ENCODE measurements around the gene SLCO3A1.

Gene SLCO3A1

GRCh38 chr15:92128788-92129187 is 275.3 kb downstream of the SLCO3A1 start:
- DNase-seq (ENCODE audit: low spot score), result no peak

DNA sequence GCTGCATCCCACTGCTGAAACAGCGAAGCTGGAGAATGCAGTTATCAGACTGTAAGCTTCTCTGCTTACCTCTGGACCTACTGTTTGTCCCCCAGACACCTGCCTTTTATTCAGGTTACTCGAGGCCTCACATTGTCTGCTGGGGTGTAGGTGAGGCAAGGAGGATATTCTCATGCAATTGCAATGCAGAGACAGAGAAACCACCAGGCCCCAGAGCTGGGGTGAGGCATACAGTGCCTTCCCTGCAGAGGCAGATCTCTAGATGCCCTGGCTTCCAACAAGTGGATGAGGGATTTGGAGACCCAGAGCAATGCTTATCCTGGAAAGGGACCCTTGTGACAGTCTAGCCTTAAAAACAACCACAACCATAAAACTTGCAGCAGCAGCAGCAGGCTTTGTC is 276.7 kb downstream of the SLCO3A1 start:
- DNase-seq (ENCODE audit: low spot score), result no peak

DNA sequence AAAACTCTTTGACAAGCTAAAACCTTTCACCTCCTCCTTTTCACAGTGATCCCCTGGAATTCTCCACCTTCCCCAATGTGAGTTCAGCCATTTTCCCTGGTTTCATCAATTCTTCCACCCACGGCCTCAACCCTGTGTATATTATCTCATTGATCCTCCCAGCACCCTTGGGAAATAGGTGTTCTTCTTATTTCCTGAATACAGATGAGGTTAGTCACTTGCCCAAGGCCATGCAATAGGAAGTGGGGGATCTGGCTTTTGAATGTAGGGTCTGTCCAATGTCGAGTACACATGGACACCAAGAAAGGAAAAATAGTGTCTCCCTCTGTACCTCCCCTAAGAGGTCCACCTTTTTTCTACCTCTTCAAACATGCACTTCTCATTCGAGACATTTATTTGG is 277.4 kb downstream of the SLCO3A1 start:
- no peak for DNase-seq (ENCODE audit: low spot score)

DNA sequence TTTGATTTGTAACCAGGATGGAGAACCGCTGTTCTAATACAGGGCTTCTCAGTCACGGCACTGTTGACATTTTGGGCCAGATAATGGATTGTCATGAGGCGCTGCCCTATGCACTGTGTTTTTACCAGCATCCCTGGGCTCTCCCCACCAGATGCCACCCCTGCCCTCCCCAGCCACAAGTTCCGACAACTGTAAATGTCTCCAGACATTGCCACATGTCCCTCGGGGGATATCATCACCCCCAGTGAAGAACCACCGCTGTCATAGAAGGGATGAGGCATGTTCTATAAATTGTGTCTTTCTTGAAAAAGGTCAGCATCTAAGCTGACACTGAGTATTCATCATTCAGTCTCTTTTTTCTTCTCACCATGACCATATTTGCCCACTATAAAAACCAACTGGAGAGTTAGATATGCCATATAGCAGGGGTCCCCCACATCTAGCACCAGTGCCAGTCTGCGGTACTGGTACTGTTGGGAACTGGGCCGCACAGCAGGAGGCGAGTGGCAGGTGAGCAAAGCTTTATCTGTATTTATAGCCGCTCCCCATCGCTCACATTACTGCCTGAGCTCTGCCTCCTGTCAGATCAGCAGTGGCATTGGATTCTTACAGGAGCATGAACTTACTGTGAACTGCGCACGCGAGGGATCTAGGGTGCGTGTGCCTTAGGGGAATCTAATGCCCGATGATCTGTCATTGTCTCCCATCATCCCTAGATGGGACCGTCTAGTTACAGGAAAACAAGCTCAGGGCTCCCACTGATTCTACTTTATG is 279.7 kb downstream of the SLCO3A1 start:
- DNase-seq (ENCODE audit: low spot score), result no peak

DNA sequence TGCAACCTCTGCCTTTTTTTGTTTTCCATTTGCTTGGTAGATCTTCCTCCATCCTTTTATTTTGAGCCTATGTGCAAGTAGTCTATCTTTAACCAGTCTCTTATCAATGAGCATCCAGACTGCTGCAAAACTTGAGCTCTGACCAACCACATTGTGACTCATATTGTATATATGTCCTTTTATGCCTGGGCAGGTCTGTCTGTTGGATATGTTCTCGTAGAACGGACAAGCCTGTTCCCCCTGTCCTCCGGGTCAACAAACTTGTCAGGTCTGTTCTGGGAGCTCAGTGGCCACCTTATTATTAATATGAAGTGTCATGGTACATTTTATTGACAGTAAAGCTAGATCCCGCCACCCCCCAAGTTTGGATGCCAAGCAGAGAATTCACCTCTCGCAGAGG is 287.3 kb downstream of the SLCO3A1 start:
- DNase-seq (ENCODE audit: low spot score), result peak; percentile 38

- DNase-seq (ENCODE audit: low spot score), result no peak
These were observed 288.1 kb downstream of the SLCO3A1 start for GRCh38 chr15:92141607-92142006.

DNA sequence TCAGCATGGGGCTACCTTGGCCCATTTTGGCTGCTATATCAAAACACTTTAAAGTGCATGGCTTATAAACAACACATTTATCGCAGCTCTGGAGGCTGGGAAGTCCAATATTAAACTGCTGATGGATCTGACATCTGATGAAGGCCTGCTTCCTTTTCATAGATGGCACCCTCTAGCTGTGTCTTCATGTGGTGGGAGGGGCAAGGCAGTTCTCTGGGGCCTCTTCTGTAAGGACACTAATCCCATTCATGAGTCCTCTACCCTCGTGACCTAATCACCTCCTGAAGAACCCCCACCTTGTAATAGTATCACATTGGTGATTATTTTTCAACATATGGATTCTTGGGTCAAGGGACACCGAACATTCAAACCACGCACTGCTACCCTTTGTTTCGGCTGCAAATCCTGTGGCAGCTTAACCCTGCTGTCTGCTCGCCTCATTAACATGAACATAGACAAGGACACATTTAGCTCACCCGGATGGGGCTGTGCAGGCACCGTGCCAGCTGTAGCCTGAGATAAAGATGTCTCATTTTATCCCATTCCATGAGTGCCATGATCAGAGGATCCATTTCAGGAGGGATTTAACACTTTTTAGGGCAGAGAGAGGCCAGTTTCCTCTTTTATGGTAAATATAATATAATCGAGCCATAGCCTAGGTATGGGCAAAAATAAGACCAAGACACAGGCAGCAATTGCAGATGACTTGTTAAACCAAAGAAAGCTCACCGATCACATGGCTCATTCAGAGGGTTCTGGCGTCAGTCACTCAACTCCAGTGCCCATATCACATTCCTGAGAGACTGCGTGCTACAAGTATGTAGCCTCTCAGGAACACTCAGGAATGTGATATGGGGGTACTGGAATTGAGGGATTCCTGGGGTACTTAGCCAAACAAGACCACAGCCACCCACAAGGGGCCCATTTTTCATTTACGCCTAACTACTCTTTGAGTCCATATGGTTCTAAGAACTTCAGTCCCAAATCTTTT is 289.0 kb downstream of the SLCO3A1 start:
- no peak for DNase-seq (ENCODE audit: low spot score)

- no peak for DNase-seq (ENCODE audit: low spot score)
These were observed 290.3 kb downstream of the SLCO3A1 start for GRCh38 chr15:92143765-92144164.

DNA sequence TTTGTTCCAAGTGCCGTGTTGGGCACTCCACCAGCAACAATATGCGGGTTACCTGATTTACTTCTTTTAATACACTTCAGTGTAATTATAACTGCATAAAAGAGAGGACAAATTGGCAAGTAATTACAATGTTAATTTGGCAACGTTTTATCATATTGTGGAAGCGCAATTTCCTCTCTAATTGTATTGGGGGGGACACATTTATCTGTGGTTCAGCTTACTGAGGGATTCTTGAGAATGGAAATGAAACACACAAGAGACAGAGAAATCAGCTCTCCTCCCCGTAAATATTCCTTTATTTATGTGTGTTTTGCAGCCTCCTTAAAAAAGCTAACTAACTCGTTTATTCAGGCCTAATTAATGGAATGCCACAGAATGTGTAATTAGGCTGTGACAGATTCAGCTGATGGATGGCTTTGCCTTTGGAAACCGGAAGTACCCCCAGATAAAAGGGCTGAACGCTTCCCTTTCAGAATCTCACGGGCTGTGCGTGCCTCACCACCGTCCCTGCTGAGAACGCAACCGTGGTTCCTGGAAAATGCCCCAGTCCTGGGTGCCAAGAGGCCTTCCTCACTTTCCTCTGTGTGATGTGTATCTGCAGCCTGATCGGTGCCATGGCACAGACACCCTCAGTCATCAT is 293.1 kb downstream of the SLCO3A1 start:
- DNase-seq (ENCODE audit: low spot score), result no peak

GRCh38 chr15:92149029-92149428 is 295.5 kb downstream of the SLCO3A1 start:
- no peak for DNase-seq (ENCODE audit: low spot score)

DNA sequence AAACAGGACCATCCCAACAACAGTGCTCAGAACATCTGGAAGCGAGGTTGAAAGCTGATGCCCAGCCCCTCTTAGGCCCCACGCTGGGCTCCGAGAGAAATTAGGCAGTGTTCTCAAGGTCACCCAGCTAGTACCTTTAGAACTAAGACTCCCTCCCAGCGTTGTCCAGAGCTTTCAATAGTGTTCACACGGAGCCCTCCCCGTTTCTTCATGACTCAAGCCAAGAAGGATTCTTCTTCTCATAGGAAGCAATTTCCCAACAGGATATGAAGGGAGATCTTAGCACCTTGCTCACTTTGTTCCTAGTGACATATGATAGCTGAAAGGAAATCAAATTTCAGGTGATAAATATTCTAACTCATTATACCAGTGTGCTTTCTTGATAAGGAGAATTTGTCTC is 296.0 kb downstream of the SLCO3A1 start:
- no peak for DNase-seq (ENCODE audit: low spot score)

DNA sequence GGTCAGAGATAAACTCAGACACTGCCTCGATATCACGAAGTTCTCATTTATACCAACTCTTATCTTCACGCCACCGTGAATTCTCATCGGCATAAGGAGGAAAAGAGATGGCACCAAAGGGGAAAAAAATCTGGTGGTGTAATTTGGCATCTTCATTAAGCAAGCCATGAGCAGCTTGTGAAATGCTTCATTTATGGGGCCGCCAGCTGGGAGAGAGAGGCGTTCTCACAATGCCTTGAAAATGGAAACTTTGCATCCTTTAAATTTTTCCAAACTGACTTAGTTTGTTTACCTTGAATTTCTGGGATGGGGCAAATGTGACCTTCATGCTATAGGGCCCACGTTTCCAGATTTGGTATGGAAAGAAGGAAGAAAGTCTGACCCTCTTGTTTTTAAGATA is 297.7 kb downstream of the SLCO3A1 start:
- DNase-seq (ENCODE audit: low spot score), result no peak

GRCh38 chr15:92151741-92152140 is 298.2 kb downstream of the SLCO3A1 start:
- no peak for DNase-seq (ENCODE audit: low spot score)

DNA sequence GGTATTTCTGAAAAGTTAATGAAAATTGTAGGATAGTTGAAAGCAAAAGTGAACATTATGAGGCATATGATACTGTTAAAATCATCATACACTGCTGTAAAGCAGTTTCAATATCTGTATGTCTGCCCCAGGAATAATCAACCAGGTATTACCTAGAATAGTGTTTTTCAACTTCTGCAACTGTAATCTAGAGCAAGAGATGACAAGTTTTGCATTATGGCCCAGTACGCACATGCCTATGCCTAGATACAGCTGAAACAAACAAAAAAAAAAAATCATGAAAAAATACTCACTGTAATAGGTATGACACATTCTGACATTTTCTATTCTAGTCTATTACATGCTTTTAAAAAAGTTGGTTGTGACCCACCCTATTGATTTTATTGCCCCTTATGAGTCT is 299.5 kb downstream of the SLCO3A1 start:
- DNase-seq (ENCODE audit: low spot score), result no peak

DNA sequence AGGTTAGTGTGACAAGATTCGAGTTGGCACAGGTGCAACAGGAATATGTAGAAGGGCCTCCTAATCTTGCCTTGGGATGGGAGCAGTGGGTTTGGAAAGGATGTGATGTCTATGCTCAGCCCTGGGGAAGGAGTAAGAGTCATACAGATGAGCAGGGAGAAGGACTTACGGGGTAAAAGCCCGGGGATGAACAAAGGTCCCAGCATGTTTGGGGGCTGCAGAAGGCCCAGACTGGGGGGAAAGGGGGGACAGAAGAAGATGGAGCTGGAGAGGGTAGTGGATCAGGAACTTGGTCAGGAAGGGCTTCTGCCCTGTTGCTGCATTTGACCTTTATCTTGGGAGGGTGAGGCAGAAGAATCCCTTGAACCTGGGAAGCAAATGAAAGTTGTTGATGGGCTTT is 300.1 kb downstream of the SLCO3A1 start:
- DNase-seq (ENCODE audit: low spot score), result no peak

GRCh38 chr15:92155934-92156333 is 302.4 kb downstream of the SLCO3A1 start:
- DNase-seq (ENCODE audit: low spot score), result no peak

DNA sequence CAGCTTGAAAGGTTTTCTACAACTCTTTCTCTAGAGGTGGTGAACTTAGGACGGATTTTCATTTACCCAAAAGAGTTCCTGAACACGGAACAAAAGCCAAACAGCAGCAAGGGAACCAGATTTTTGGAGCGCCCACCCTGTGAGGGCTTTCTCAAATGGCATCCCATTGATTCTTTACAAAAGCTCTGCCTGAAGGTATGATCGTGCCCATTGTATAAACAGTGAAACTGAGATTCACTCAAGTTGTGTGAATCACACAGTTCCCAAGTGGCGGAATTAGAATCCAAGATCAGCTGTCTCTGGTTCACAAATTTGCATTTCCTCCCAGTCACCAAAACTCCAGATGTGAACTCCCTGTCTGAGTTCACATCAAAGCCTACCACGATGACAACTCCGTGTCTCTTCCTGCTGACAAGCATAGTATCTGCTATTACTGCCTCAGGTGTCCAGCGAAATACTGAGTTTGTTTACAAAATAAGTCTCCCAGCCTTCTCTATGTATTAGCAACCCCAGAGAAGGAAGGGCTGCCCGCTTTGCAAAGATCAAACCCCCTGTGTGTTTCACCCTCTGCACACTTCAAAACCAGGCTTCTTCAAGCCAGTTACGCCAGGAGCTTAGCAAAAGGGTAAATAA is 304.3 kb downstream of the SLCO3A1 start:
- peak; percentile 50 for DNase-seq (ENCODE audit: low spot score)

DNA sequence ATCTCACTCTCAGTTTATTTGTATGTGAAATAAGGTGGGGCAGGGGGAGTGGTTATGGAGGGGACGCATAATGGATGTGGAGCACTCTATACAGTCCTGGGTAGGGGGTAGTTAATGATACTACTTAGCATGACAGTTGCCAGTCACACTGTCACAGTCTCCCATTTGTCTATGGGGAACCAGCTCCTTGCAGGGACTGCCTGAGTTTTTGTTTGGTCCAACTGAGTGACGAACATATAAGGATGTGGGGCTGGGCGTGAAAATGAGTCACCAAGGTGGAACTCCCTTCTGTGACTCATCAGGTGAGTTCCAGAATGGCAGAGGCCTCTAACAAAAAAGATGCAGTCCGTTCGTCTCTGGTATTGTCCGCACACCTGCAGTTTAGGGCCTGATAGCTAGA is 304.9 kb downstream of the SLCO3A1 start:
- peak; percentile 97 for DNase-seq (ENCODE audit: low spot score)

GRCh38 chr15:92159481-92159880 is 306.0 kb downstream of the SLCO3A1 start:
- no peak for DNase-seq (ENCODE audit: low spot score)

DNA sequence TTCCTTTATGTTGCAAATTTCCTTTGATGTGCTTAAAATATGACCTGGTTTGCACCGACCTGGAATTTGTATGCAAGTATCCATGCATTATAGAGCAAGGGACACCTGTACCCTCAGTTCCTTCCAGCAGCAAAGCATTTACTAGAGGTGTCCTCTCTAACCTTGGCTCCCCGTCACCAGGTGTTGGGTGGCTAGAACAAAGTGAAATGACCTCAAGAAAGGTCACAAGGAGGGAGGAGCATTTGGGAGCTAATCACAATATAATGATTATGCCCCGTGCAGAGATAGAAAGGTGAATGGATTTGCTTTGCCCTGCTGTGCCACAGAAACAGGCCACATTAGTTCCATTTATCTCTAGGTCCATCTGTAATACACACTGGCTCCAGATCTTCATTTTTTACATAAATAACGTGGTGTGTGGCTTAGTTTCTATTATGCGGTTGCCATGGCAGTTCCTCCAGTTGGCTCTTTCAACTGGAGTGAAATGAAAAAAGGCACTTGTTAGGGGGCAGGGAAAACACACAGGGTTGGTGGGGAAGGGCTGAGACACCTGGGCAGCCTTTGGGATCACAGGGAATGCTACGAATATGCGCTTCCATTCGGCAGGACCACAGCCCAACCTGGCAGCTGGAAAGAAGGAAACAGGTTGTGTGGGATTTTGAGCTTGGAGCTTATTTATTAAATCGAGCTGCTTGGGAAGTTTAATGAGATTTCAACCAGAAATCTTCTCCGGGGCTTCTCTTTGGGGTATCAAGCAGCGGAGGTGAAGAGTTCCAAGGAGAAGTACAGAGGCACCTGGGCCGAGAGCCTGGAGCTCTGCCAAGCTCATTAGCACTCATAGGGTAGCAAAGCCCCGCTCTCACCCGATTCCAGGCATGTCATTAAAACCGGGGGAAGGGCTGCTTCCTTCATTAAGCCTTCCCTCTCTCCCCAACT is 306.7 kb downstream of the SLCO3A1 start:
- peak; percentile 21 for DNase-seq (ENCODE audit: low spot score)

Data from SW480 (cell line).